AG04450 (cell line): Measurements from ENCODE around the gene LHX3. TPM values are rescaled to one million over a fixed set of nuclear protein-coding genes. Genes with fewer than 3 reads are reported as not detected.

Source experiments
- CTCF ChIA-PET: fragments of 300-600, 350-600 bp; formaldehyde crosslinking; extraction: SDS; loops from one replicate; lab custom pipeline; 2022; ENCODE audit warnings: antibody characterized with exemption, inconsistent platforms; lab: Charles Lee
- POLR2A ChIA-PET: fragments of 350-600 bp; formaldehyde crosslinking; extraction: SDS; loops from one replicate; lab custom pipeline; 2021; ENCODE audit warnings: antibody characterized with exemption, inconsistent platforms; lab: Yijun Ruan, JAX
- DNase-seq: peaks from one replicate; pipeline ENCODE4 v3.0.0-alpha.2; 2011; ENCODE audit warnings: low read depth, low spot score
- H3K27ac ChIP-seq: one replicate; pipeline ENCODE4 v1.5.1; 2012; ENCODE audit warnings: low read depth, low read length, control low read depth
- H3K27me3 ChIP-seq: one replicate; pipeline ENCODE4 v1.6.0; 2012; ENCODE audit warnings: low read length; ENCODE audit not compliant: control insufficient read depth, insufficient read depth
- H3K4me3 ChIP-seq: 2 replicates; pipeline ENCODE4 v1.5.1; 2011; ENCODE audit warnings: mild to moderate bottlenecking, low read depth, low read length, control low read depth
- H3K9me3 ChIP-seq: 2 replicates; pipeline ENCODE4 v1.5.1; 2012; ENCODE audit warnings: low read length; ENCODE audit not compliant: control insufficient read depth, insufficient read depth
- polyA plus RNA-seq: library from polyadenylated mRNA; depleted of rRNA; stranded (reverse); fragments of >200 nt; gene quantifications from 2 replicates; pipeline ENCODE4 v1.2.3, GENCODE V29; 2011
- TF ChIP-seq, protein P1 (sequence below): IDR thresholded peaks from 2 replicates; pipeline ENCODE4 v1.5.1; 2011; ENCODE audit warnings: low read depth, low read length, control low read depth, inconsistent platforms

The LHX3 gene
- polyA plus RNA-seq, 1 experiment, result not detected

GRCh38 chr9:136178773-136179075, 26.2 kb downstream of the LHX3 start:
- POLR2A ChIA-PET, result interaction anchor here (0.5 kb wide), 1 partner anchor 109 kb away, joined by 5 read pairs; no protein-coding TSS in a partner anchor
- DNase-seq, result no peak
- Histone ChIP-seq H3K4me3 (no peak overlapping the region), H3K27ac (no peak overlapping the region), H3K27me3 (peaks cover 37% of the 10 kb centered on the region), H3K9me3 (no peaks in the 10 kb centered on the region; the same call in 1 of the 2 replicates)
- TF ChIP-seq, protein P1, sequence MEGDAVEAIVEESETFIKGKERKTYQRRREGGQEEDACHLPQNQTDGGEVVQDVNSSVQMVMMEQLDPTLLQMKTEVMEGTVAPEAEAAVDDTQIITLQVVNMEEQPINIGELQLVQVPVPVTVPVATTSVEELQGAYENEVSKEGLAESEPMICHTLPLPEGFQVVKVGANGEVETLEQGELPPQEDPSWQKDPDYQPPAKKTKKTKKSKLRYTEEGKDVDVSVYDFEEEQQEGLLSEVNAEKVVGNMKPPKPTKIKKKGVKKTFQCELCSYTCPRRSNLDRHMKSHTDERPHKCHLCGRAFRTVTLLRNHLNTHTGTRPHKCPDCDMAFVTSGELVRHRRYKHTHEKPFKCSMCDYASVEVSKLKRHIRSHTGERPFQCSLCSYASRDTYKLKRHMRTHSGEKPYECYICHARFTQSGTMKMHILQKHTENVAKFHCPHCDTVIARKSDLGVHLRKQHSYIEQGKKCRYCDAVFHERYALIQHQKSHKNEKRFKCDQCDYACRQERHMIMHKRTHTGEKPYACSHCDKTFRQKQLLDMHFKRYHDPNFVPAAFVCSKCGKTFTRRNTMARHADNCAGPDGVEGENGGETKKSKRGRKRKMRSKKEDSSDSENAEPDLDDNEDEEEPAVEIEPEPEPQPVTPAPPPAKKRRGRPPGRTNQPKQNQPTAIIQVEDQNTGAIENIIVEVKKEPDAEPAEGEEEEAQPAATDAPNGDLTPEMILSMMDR, result no peak
- CTCF ChIA-PET, result no interaction called here

DNA sequence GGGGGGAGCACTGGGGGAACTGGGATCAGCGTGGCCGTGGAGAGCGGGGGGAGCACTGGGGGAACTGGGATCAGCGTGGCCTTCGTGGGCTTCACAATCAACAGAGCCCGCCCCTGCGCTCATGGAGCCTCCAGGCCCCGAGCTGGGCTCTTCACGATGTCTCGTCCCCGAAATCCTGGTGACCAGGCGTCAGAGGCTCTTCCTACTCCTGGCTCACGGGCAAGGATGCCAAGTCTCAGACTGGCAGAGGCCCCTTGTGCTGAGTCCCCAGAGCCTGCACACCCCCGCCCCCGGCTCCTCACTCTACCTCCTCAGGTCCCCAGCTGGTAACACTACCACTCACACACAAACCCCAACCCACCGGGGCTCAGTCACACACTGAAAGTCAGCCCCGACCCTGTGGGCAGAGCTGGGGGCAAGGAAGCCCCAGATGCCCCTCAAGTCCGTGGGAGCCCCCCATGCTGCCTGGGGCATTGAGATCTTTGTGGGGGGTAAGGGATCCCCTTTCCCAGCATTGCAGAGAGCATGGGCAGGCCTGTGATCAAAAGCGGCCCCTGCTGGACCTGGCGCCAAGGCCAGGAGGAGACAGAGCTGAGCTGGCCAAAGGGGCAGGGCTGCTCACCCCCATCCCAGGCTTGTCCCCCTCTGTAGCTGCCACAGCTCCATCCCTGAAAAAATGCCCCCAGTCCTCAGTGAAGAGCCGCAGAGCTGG, 26.7 kb downstream of the LHX3 start:
- no peak overlapping the region for H3K4me3 ChIP-seq
- peaks cover 34% of the 10 kb centered on the region for H3K27me3 ChIP-seq
- ChIA-PET POLR2A (interaction anchor here (0.5 kb wide), 1 partner anchor 109 kb away, joined by 5 read pairs; no protein-coding TSS in a partner anchor), CTCF (no interaction called here)
- no peak for DNase-seq
- TF ChIP-seq, protein P1, result no peak
- H3K9me3 ChIP-seq, result no peaks in the 10 kb centered on the region; the same call in 1 of the 2 replicates
- H3K27ac ChIP-seq, result no peak overlapping the region

GRCh38 chr9:136177224-136177623, 27.7 kb downstream of the LHX3 start:
- Histone ChIP-seq H3K27me3 (peaks cover 32% of the 10 kb centered on the region), H3K27ac (no peak overlapping the region), H3K9me3 (no peaks in the 10 kb centered on the region; the same call in 1 of the 2 replicates), H3K4me3 (no peak overlapping the region)
- no peak for DNase-seq
- POLR2A ChIA-PET, result no interaction called here
- CTCF ChIA-PET, result no interaction called here
- TF ChIP-seq, protein P1, result no peak

DNA sequence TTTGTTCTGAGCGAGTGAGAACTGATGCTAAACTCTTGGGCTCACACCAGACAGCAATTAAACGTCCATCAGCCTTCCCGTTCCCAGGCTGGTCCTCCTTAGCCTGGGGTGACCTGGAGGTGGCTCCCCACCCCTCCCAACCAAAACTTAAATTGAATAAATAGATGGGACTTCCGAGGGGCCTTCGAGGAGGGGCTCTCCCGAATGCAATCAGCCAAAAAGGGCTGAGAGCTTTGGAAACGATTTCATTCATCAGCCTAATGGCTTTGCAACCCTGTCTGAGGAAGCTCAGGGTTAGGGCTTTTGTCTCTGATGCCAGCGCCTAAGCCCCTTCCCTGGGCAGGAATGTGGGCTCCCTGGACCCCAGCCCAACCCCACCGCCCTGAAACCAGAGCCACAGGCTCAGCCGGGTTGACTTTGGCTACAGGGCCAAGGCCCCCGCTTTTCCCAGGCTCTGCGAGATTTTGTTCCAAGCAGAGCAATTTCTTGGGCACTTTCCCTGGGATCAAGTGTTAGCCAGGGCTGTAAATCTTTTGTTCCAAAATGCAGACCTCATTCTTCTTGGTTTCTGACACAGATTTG, 29.2 kb downstream of the LHX3 start:
- H3K27me3 ChIP-seq, result peaks cover 29% of the 10 kb centered on the region
- H3K4me3 ChIP-seq, result no peak overlapping the region
- POLR2A ChIA-PET, result no interaction called here
- H3K9me3 ChIP-seq, result no peaks in the 10 kb centered on the region; the same call in 1 of the 2 replicates
- CTCF ChIA-PET, result no interaction called here
- no peak overlapping the region for H3K27ac ChIP-seq
- TF ChIP-seq, protein P1, result no peak
- DNase-seq, result no peak
